B cell (primary cell): ENCODE measurements around the gene CPN1. TPM values are rescaled to one million over a fixed set of nuclear protein-coding genes. Genes with fewer than 3 reads are reported as not detected.

ENCODE experiments used
- ATAC-seq: fragments of 200-7000 bp; cut with Tn5 transposase; one replicate; pipeline ENCODE4 v1.10.0; 2021; ENCODE audit warnings: low read depth, mild to moderate bottlenecking, moderate number of reproducible peaks, moderate library complexity
- CTCF ChIA-PET: fragments of 350-600 bp; sonication (Branson Sonifier 250); formaldehyde crosslinking; loops from one replicate; lab custom pipeline; 2021; ENCODE audit warnings: antibody characterized with exemption, inconsistent platforms; lab: Charles Lee
- POLR2A ChIA-PET: fragments of 350-600 bp; sonication (Branson Sonifier 250); formaldehyde crosslinking; loops from one replicate; lab custom pipeline; 2021; ENCODE audit warnings: antibody characterized with exemption; lab: Charles Lee
- DNase-seq: peaks from one replicate; pipeline ENCODE4 v3.0.0; 2013
- H2AFZ ChIP-seq: 2 replicates; pipeline ENCODE4 v1.6.1; 2012; ENCODE audit warnings: mild to moderate bottlenecking, low read depth, low read length; ENCODE audit not compliant: insufficient read depth, poor library complexity, severe bottlenecking
- H3K27ac ChIP-seq, 2 donors: 1 replicate in 1 of 2; 2 replicates in 1 of 2; pipeline ENCODE4 v1.5.1; 2012 to 2013; ENCODE audit warnings: low read length in 2 of 2, mild to moderate bottlenecking in 2 of 2, moderate library complexity in 1 of 2
- H3K27me3 ChIP-seq, 4 experiments: fragments of 200-600 bp in 1 of 4; sonication (generic) in 1 of 4; replicated peaks in 1 of 4; 1 replicate in 2 of 4; 2 replicates in 2 of 4; pipeline versions ENCODE4 v1.6.1 to v1.7.0; 2013 to 2016; ENCODE audit warnings: low read length in 3 of 4, mild to moderate bottlenecking in 2 of 4, mixed read lengths in 1 of 4, moderate library complexity in 1 of 4; ENCODE audit not compliant: insufficient read depth in 4 of 4, control insufficient read depth in 3 of 4; ENCODE audit errors: control extremely low read depth in 1 of 4
- H3K36me3 ChIP-seq, 2 experiments: replicated peaks in 1 of 2; 1 replicate in 1 of 2; 2 replicates in 1 of 2; pipeline versions ENCODE4 v1.6.1 to v1.7.1; 2013; ENCODE audit warnings: low read length in 1 of 2; ENCODE audit not compliant: insufficient read depth in 2 of 2, control insufficient read depth in 1 of 2; ENCODE audit errors: control extremely low read depth in 1 of 2, extremely low read depth in 1 of 2
- H3K4me1 ChIP-seq, 2 donors: fragments of 200-600 bp in 1 of 2; sonication (generic) in 1 of 2; 1 replicate in 1 of 2; 2 replicates in 1 of 2; pipeline versions ENCODE4 v1.5.1 to v1.6.1; 2013 to 2017; ENCODE audit warnings: low read length in 2 of 2; ENCODE audit not compliant: control insufficient read depth in 2 of 2, insufficient read depth in 2 of 2
- H3K4me2 ChIP-seq: replicated peaks from 2 replicates; pipeline ENCODE3; 2012; ENCODE audit warnings: mild to moderate bottlenecking, low read depth, low read length; ENCODE audit not compliant: poor library complexity, severe bottlenecking
- H3K4me3 ChIP-seq, 5 experiments: fragments of 200-600 bp in 1 of 5; sonication (generic) in 1 of 5; 1 replicate in 3 of 5; 2 replicates in 2 of 5; pipeline versions ENCODE4 v1.5.1 to v1.7.0; 2011 to 2016; ENCODE audit warnings: low read length in 4 of 5, mild to moderate bottlenecking in 4 of 5, low read depth in 2 of 5, control low read depth in 1 of 5, moderate library complexity in 1 of 5; ENCODE audit not compliant: insufficient read depth in 1 of 5; ENCODE audit errors: control extremely low read depth in 1 of 5, extremely low read depth in 1 of 5
- H3K79me2 ChIP-seq: fragments of 200-600 bp; sonication (generic); one replicate; pipeline ENCODE4 v1.6.0; 2016; ENCODE audit warnings: low read length; ENCODE audit not compliant: control insufficient read depth, insufficient read depth
- H3K9ac ChIP-seq: fragments of 200-600 bp; sonication (generic); 2 replicates; pipeline ENCODE4 v1.6.1; 2017; ENCODE audit warnings: mild to moderate bottlenecking, low read length, moderate library complexity
- H3K9me3 ChIP-seq, 3 donors: one replicate each; pipeline versions ENCODE4 v1.6.1 to v1.7.1; 2013; ENCODE audit warnings: low read length in 2 of 3; ENCODE audit not compliant: control insufficient read depth in 2 of 3, insufficient read depth in 1 of 3; ENCODE audit errors: control extremely low read depth in 1 of 3
- H4K20me1 ChIP-seq: 2 replicates; pipeline ENCODE4 v1.6.0; 2012; ENCODE audit warnings: mild to moderate bottlenecking, low read length; ENCODE audit not compliant: insufficient read depth, control insufficient read depth, poor library complexity, severe bottlenecking
- H3K27ac Mint-ChIP-seq: one replicate; pipeline ENCODE4 v1.8.0; 2021; ENCODE audit warnings: mixed read lengths
- H3K27me3 Mint-ChIP-seq: one replicate; pipeline ENCODE4 v1.8.0; 2021; ENCODE audit warnings: mixed read lengths
- H3K4me1 Mint-ChIP-seq: one replicate; pipeline ENCODE4 v1.8.0; 2021; ENCODE audit warnings: mixed read lengths
- H3K4me3 Mint-ChIP-seq: one replicate; pipeline ENCODE4 v1.8.0; 2021; ENCODE audit warnings: mixed read lengths
- H3K9me3 Mint-ChIP-seq: one replicate; pipeline ENCODE4 v1.8.0; 2022; ENCODE audit warnings: mixed read lengths; ENCODE audit not compliant: insufficient read depth
- EZH2 ChIP-seq: IDR thresholded peaks from 2 replicates; pipeline ENCODE4 v1.6.1; 2012; ENCODE audit warnings: borderline replicate concordance, low read depth, mild to moderate bottlenecking, moderate library complexity, low read length; ENCODE audit not compliant: insufficient read depth, poor library complexity, severe bottlenecking
- WGBS: methylation state at CpG from one replicate; pipeline ENCODE4 v1.1.5; 2013; ENCODE audit warnings: missing lambda C conversion rate; ENCODE audit not compliant: insufficient coverage; 5-methylcytosine and 5-hydroxymethylcytosine counted together
- intact Hi-C: fragments of 100-400 bp; cut with micrococcal nuclease; formaldehyde crosslinking; loops from one replicate; pipeline ENCODE4 v1.10.0; 2022
- polyA plus RNA-seq: library from polyadenylated mRNA; depleted of rRNA; stranded (reverse); fragments of >200 nt; gene quantifications from 2 replicates; pipeline ENCODE4 v1.2.3, GENCODE V29; 2012
- total RNA-seq, 2 donors: library from RNA; stranded (reverse); fragments of 120-200 nt in 1 of 2; gene quantifications; 1 replicate in 1 of 2; 2 replicates in 1 of 2; pipeline versions ENCODE4 v1.2.3 to v1.2.4, GENCODE V29; 2013 to 2022
- TF ChIP-seq, protein P1 (sequence below): fragments of 200-600 bp; IDR thresholded peaks from one replicate; pipeline ENCODE4 v1.8.0; 2022; ENCODE audit warnings: antibody characterized with exemption, mild to moderate bottlenecking

Gene CPN1
- total and polyA plus RNA-seq, 2 donors (not counting 1 experiment from before 2014, with no cell fraction given) = not detected

DNA sequence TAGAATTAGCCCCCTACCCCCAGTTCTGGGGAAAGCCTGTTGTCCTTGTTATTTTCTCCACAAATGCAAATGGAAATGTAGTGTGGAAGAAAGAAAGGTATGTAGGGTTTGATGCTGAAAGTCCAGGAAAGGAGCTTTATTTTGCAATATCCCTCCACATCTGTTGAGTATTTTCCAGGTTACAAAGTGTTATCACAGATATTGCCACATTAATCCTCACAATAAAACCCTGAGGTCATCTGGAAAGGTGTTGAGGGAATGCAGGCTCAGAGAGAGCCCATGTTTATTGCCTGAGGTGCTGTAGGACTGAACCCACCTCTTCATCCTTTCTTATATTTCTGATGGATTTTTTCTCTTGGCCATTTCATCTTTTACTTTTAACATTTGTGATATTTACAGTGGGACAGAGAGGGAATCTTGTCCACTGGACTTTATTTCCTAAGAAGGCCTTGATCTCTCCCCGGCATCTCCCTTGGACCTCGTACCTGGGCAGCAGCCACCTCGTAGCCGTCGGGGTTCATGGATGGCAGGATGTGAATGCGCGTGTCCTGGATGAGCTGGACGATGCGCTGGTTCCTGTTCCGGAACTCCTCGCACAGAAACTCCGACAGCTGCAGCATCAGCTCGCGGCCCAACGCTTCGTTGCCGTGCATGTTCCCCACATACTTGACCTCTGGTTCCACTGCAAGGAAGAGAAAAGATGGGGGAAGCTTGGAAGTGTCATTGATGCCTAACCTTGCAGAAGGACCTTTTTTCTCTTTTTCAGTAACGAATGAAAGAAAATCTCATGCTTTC is 6.0 kb downstream of the CPN1 start:
- Mint-ChIP-seq H3K9me3 (no peaks in the 10 kb centered on the region), H3K27me3 (peaks cover 20% of the 10 kb centered on the region), H3K27ac (no peak overlapping the region), H3K4me3 (no peak overlapping the region), H3K4me1 (no peaks in the 10 kb centered on the region)
- Histone ChIP-seq H4K20me1 (no peaks in the 10 kb centered on the region), H3K4me2 (no peak overlapping the region), H3K36me3 (no peaks in the 10 kb centered on the region), H3K79me2 (no peaks in the 10 kb centered on the region), H3K27ac (no peak overlapping the region), H3K4me1 (no peaks in the 10 kb centered on the region), H3K27me3 (peaks cover 0 to 2% (median 0%) of the 10 kb centered on the region in 4 experiments), H3K9ac (no peak overlapping the region), H2AFZ (no peak overlapping the region), H3K4me3 (no peak overlapping the region), H3K9me3 (no peaks in the 10 kb centered on the region)
- 97% methylated on average over 17 of the region's 18 CpGs for WGBS
- intact Hi-C loops = no loop called here
- ATAC-seq (no peak), DNase-seq (no peak)
- POLR2A ChIA-PET = no interaction called here
- CTCF ChIA-PET = no interaction called here
- no peak for TF ChIP-seq EZH2
- TF ChIP-seq, protein P1, sequence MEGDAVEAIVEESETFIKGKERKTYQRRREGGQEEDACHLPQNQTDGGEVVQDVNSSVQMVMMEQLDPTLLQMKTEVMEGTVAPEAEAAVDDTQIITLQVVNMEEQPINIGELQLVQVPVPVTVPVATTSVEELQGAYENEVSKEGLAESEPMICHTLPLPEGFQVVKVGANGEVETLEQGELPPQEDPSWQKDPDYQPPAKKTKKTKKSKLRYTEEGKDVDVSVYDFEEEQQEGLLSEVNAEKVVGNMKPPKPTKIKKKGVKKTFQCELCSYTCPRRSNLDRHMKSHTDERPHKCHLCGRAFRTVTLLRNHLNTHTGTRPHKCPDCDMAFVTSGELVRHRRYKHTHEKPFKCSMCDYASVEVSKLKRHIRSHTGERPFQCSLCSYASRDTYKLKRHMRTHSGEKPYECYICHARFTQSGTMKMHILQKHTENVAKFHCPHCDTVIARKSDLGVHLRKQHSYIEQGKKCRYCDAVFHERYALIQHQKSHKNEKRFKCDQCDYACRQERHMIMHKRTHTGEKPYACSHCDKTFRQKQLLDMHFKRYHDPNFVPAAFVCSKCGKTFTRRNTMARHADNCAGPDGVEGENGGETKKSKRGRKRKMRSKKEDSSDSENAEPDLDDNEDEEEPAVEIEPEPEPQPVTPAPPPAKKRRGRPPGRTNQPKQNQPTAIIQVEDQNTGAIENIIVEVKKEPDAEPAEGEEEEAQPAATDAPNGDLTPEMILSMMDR = no peak

- Histone ChIP-seq H3K4me3 (no peak overlapping the region), H3K79me2 (no peaks in the 10 kb centered on the region), H3K9ac (no peak overlapping the region), H3K4me2 (no peak overlapping the region), H3K9me3 (no peaks in the 10 kb centered on the region), H3K27ac (no peak overlapping the region), H3K36me3 (no peaks in the 10 kb centered on the region), H3K4me1 (no peaks in the 10 kb centered on the region), H2AFZ (no peak overlapping the region), H3K27me3 (no peaks in the 10 kb centered on the region), H4K20me1 (no peaks in the 10 kb centered on the region)
- intact Hi-C loops = no loop called here
- Mint-ChIP-seq H3K27me3 (peaks cover 9% of the 10 kb centered on the region), H3K9me3 (no peaks in the 10 kb centered on the region), H3K4me3 (no peak overlapping the region), H3K27ac (no peak overlapping the region), H3K4me1 (no peaks in the 10 kb centered on the region)
- DNase-seq (no peak), ATAC-seq (no peak)
- POLR2A ChIA-PET = no interaction called here
- no peak for TF ChIP-seq EZH2
- TF ChIP-seq, protein P1 = no peak
- CTCF ChIA-PET = no interaction called here
Observed at GRCh38 chr10:100072514-100072913, 9.2 kb downstream of the CPN1 start.
